ENCODE data around the gene SMARCD3. TPM values are rescaled to one million over a fixed set of nuclear protein-coding genes. Genes with fewer than 3 reads are reported as not detected.

Gene SMARCD3
- total RNA-seq, 1 experiment from 2014 or later = 30.3 TPM

DNA sequence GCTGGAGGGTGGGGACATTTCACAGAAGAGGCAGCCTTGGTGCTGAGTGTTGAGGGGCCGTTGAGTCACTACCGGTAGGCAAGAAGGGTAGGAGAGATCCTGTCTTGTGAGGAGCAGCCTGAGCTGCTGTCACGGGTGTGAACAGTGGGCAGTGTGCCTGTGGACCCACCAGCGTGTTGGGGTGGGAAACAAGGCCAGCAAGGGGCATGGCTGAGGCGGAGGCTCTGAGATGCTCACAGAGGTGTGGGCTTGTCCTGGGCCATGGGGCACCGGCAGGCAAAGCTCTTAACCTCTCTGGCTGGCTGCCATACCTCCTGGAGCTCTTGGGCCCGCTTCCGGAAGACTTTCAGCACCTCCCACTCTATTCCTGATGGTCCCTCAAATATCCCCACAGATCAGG is 33.6 kb upstream of the SMARCD3 start:
- TF ChIP-seq RAD21 (IDR thresholded peaks at IDR 0.05; ENCODE audit: low read depth) (no peak), POLR2A (IDR thresholded peaks at IDR 0.05; ENCODE audit: borderline replicate concordance, extremely low read depth, insufficient read depth, insufficient read length) (no peak), JUND (IDR thresholded peaks at IDR 0.05) (no peak), POLR2AphosphoS5 (IDR thresholded peaks at IDR 0.05; ENCODE audit: low read depth, low read length) (no peak), ZFX (IDR thresholded peaks at IDR 0.05) (no peak), SRF (IDR thresholded peaks at IDR 0.05; ENCODE audit: low read depth) (no peak), EGR1 (IDR thresholded peaks at IDR 0.05; ENCODE audit: low read depth) (no peak), CBX3 (IDR thresholded peaks at IDR 0.05; ENCODE audit: low read depth) (no peak), ZNF274 (IDR thresholded peaks at IDR 0.05; ENCODE audit: low read depth, low read length) (no peak), CEBPB (IDR thresholded peaks at IDR 0.05; ENCODE audit: low read depth) (no peak), TCF7L2 (IDR thresholded peaks at IDR 0.05; ENCODE audit: borderline replicate concordance, extremely low read depth, insufficient read depth, insufficient read length) (no peak), FOSL1 (IDR thresholded peaks at IDR 0.05; ENCODE audit: low read depth) (no peak), SIN3A (IDR thresholded peaks at IDR 0.05; ENCODE audit: low read depth) (no peak), ELF1 (IDR thresholded peaks at IDR 0.05; ENCODE audit: borderline replicate concordance, low read depth) (no peak), EZH2 (IDR thresholded peaks at IDR 0.05) (no peak), SP1 (IDR thresholded peaks at IDR 0.05; ENCODE audit: low read depth) (no peak)
- TF ChIP-seq, protein P1, sequence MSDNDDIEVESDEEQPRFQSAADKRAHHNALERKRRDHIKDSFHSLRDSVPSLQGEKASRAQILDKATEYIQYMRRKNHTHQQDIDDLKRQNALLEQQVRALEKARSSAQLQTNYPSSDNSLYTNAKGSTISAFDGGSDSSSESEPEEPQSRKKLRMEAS (IDR thresholded peaks at IDR 0.05) = no peak
- TF ChIP-seq, protein P2, sequence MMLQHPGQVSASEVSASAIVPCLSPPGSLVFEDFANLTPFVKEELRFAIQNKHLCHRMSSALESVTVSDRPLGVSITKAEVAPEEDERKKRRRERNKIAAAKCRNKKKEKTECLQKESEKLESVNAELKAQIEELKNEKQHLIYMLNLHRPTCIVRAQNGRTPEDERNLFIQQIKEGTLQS (IDR thresholded peaks at IDR 0.05) = no peak
- TF ChIP-seq, protein P3, sequence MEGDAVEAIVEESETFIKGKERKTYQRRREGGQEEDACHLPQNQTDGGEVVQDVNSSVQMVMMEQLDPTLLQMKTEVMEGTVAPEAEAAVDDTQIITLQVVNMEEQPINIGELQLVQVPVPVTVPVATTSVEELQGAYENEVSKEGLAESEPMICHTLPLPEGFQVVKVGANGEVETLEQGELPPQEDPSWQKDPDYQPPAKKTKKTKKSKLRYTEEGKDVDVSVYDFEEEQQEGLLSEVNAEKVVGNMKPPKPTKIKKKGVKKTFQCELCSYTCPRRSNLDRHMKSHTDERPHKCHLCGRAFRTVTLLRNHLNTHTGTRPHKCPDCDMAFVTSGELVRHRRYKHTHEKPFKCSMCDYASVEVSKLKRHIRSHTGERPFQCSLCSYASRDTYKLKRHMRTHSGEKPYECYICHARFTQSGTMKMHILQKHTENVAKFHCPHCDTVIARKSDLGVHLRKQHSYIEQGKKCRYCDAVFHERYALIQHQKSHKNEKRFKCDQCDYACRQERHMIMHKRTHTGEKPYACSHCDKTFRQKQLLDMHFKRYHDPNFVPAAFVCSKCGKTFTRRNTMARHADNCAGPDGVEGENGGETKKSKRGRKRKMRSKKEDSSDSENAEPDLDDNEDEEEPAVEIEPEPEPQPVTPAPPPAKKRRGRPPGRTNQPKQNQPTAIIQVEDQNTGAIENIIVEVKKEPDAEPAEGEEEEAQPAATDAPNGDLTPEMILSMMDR (IDR thresholded peaks at IDR 0.05 in 2 of 3, conservative IDR thresholded peaks at IDR 0.05 in 1 of 3; ENCODE audit: borderline replicate concordance in 1 of 3, insufficient read depth in 1 of 3, low read depth in 2 of 3, low read length in 2 of 3) = no peak
- TF ChIP-seq, protein P4, sequence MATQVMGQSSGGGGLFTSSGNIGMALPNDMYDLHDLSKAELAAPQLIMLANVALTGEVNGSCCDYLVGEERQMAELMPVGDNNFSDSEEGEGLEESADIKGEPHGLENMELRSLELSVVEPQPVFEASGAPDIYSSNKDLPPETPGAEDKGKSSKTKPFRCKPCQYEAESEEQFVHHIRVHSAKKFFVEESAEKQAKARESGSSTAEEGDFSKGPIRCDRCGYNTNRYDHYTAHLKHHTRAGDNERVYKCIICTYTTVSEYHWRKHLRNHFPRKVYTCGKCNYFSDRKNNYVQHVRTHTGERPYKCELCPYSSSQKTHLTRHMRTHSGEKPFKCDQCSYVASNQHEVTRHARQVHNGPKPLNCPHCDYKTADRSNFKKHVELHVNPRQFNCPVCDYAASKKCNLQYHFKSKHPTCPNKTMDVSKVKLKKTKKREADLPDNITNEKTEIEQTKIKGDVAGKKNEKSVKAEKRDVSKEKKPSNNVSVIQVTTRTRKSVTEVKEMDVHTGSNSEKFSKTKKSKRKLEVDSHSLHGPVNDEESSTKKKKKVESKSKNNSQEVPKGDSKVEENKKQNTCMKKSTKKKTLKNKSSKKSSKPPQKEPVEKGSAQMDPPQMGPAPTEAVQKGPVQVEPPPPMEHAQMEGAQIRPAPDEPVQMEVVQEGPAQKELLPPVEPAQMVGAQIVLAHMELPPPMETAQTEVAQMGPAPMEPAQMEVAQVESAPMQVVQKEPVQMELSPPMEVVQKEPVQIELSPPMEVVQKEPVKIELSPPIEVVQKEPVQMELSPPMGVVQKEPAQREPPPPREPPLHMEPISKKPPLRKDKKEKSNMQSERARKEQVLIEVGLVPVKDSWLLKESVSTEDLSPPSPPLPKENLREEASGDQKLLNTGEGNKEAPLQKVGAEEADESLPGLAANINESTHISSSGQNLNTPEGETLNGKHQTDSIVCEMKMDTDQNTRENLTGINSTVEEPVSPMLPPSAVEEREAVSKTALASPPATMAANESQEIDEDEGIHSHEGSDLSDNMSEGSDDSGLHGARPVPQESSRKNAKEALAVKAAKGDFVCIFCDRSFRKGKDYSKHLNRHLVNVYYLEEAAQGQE (IDR thresholded peaks at IDR 0.05; ENCODE audit: low read depth) = no peak
- Histone ChIP-seq H4K20me1 (ENCODE audit: insufficient read depth) (no peaks in the 10 kb centered on the region), H2AFZ (ENCODE audit: low read depth, low read length, poor library complexity, severe bottlenecking) (no peak overlapping the region), H3K27me3 (ENCODE audit: insufficient read depth, low read length) (no peaks in the 10 kb centered on the region), H3K9me3 (ENCODE audit: control insufficient read depth in 1 of 2, insufficient read depth in 1 of 2, low read depth in 1 of 2, low read length in 2 of 2) (no peaks in the 10 kb centered on the region; a peak in 1 of 4 replicates), H3K4me3 (replicated peaks in 1 of 2; ENCODE audit: low read depth in 1 of 2, low read length in 2 of 2) (no peak overlapping the region), H3K79me2 (ENCODE audit: insufficient read depth, low read length) (no peaks in the 10 kb centered on the region), H3K9me2 (ENCODE audit: insufficient read depth) (no peaks in the 10 kb centered on the region), H3K4me2 (ENCODE audit: low read length) (no peak overlapping the region), H3K4me1 (ENCODE audit: control insufficient read depth in 1 of 2, insufficient read depth in 2 of 2, low read length in 2 of 2) (peaks cover 5% of the 10 kb centered on the region in 2 experiments; a peak in 2 of 4 replicates), H3K27ac (ENCODE audit: low read depth, low read length) (no peak overlapping the region), H3K36me3 (ENCODE audit: control insufficient read depth in 1 of 2, insufficient read depth in 2 of 2, low read length in 2 of 2) (no peaks in the 10 kb centered on the region), H3K9ac (ENCODE audit: low read length) (no peak overlapping the region)
- CTCF ChIA-PET = no interaction called here
- RAD21 ChIA-PET (ENCODE audit: low non-redundant PET in 1 of 2, low total read pairs in 2 of 2, uncharacterized antibody in 2 of 2, unreplicated experiment in 2 of 2) = no interaction called here
- BruUV-seq (replicated peaks) = no TSS peak
- no peak for ATAC-seq
- no peak for DNase-seq (ENCODE audit: low read depth, low spot score)
- intact Hi-C loops (cut with micrococcal nuclease) = no loop called here
- POLR2A ChIA-PET = no interaction called here
